GM12891 (cell line): ENCODE results near the gene STX10.
A peak's percentile ranks its signal among the peaks of the same experiment; 100 is the strongest.

Source experiments
- DNase-seq: peaks from one replicate; pipeline ENCODE4 v3.0.0; 2011; ENCODE audit warnings: low spot score; ENCODE audit not compliant: insufficient read length
- FAIRE-seq: peaks from 2 replicates; lab custom pipeline; 2011; peaks lifted over from hg19 to GRCh38; lab: Jason Lieb, UNC
- PAX5 ChIP-seq: IDR thresholded peaks from 2 replicates; pipeline ENCODE4 v1.6.1; 2011; ENCODE audit warnings: low read length, moderate library complexity, mild to moderate bottlenecking; ENCODE audit not compliant: insufficient read depth, severe bottlenecking
- POLR2A ChIP-seq: IDR thresholded peaks from 2 replicates; pipeline ENCODE4 v1.6.1; 2011; ENCODE audit warnings: low read depth, low read length, control low read depth
- POLR2AphosphoS5 ChIP-seq: IDR thresholded peaks from 2 replicates; pipeline ENCODE4 v1.6.1; 2011; ENCODE audit warnings: low read depth, low read length, control low read depth
- POU2F2 ChIP-seq: IDR thresholded peaks from 2 replicates; pipeline ENCODE4 v1.6.1; 2011; ENCODE audit warnings: low read depth, mild to moderate bottlenecking, control low read depth, low read length, moderate library complexity
- SPI1 ChIP-seq: IDR thresholded peaks from 2 replicates; pipeline ENCODE4 v1.6.1; 2011; ENCODE audit warnings: low read depth, low read length, control low read depth
- TAF1 ChIP-seq: IDR thresholded peaks from 2 replicates; pipeline ENCODE4 v1.6.1; 2011; ENCODE audit warnings: low read depth, low read length, control low read depth

STX10 gene

DNA sequence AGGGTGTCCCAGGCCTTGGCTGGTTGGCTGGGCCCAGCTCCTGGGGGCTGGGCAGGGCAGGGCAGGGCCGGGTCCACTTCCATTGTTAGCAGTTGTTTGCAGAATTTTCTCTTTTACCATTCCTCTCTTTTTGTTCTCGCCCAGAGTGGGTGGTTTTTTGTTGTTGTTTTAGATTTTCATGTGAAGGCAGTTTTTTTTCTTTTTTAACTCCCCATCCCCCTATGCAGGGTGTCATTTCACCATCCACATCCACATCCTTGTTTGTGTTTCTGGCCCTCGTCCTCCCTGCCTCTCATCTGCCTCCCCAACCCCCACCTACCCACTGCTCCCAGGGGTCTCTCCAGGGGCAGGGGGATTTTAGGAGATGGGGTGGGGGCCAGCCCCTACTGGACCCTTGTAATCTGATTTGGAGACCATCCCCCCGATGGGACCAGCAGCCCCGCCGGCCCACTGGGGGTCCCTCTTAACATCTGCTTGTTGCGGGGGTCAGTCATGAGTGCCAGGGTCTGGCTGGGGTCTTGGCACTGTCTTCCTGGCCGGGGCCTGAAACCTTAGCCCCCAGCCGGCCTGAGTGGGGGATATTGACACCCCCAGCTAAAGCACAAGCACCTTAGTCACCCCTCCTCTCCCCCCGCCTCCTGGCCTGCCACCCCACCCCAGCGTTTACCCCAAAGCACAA is 10.4 kb downstream of the STX10 start:
- no peak for TF ChIP-seq SPI1
- TF ChIP-seq TAF1: no peak
- no peak for TF ChIP-seq POLR2A
- TF ChIP-seq PAX5: no peak
- TF ChIP-seq POLR2AphosphoS5: no peak
- TF ChIP-seq POU2F2: no peak
- DNase-seq (no peak), FAIRE-seq (no peak)

DNA sequence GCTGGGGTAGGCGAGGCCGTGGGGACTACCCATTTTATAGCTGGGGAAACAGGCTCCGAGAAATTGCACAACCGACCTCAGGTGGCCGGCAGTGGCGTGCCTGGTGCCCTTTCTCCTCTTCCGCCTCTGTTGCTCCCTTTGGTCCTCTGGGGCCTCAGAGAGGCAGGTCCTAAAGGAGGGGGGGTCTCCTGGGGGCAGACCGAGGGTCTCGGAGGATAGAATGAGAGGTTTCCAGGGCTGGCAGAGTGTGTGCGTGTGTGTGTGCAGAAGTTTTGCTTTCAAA is 11.3 kb downstream of the STX10 start:
- no peak for TF ChIP-seq POU2F2
- no peak for TF ChIP-seq TAF1
- no peak for TF ChIP-seq POLR2A
- TF ChIP-seq SPI1: no peak
- TF ChIP-seq PAX5: no peak
- TF ChIP-seq POLR2AphosphoS5: no peak
- FAIRE-seq (no peak), DNase-seq (no peak)

DNA sequence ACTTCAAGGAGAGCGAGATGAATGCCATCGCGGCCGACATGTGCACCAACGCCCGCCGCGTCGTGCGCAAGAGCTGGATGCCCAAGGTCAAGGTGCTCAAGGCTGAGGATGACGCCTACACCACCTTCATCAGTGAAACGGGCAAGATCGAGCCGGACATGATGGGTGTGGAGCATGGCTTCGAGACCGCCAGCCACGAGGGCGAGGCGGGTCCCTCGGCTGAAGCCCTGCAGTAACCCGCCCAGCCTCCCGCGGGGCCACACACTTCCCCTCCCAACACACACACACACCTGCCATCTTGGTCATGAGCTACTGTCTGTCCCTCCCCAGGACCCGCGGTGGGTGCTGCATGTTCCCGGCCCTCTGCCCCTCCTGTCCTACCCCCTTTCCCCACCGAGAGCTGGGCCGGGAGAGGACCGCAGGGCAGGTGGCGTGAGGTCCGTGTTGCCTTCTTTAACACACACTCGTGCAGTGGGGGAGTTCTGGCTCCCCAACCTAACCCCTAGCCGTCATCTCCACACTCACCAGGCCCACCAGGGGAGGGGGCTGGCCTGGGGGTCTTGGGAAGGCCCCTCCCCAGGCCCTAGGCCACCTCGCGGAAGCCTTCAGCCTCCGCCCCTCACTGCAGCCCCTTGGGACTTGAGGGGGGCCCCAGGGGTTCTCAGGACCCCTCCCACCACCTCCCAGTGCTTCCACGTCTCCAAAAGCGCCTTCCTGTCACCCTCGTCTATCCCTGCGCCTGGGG is 11.8 kb downstream of the STX10 start:
- no peak for TF ChIP-seq PAX5
- TF ChIP-seq POLR2AphosphoS5: no peak
- no peak for TF ChIP-seq POLR2A
- no peak for TF ChIP-seq TAF1
- TF ChIP-seq POU2F2: no peak
- TF ChIP-seq SPI1: no peak
- DNase-seq: no peak
- no peak for FAIRE-seq

DNA sequence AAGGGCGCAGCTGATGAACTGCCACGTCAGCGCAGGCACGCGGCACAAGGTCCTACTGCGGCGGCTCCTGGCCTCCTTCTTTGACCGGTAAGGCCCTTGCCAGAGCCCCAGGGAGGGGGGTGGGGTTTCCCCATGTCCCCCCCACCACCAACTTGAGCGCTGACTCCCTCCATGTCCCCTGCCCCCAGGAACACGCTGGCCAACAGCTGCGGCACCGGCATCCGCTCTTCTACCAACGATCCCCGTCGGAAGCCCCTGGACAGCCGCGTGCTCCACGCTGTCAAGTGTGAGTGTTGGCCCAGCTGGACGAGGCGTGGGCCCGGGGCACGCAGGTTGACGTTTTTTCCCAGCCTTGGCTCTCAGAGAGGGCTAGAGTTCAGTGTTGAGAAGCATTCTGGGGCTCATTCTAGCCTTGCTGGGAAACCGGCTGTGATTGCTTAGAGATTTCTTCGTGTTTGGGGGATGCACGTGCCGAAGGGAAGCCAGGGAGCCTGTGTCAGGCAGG is 12.8 kb downstream of the STX10 start:
- DNase-seq: no peak
- TF ChIP-seq POLR2AphosphoS5: no peak
- no peak for TF ChIP-seq POU2F2
- TF ChIP-seq TAF1: no peak
- no peak for TF ChIP-seq POLR2A
- TF ChIP-seq PAX5: no peak
- TF ChIP-seq SPI1: no peak
- no peak for FAIRE-seq

DNA sequence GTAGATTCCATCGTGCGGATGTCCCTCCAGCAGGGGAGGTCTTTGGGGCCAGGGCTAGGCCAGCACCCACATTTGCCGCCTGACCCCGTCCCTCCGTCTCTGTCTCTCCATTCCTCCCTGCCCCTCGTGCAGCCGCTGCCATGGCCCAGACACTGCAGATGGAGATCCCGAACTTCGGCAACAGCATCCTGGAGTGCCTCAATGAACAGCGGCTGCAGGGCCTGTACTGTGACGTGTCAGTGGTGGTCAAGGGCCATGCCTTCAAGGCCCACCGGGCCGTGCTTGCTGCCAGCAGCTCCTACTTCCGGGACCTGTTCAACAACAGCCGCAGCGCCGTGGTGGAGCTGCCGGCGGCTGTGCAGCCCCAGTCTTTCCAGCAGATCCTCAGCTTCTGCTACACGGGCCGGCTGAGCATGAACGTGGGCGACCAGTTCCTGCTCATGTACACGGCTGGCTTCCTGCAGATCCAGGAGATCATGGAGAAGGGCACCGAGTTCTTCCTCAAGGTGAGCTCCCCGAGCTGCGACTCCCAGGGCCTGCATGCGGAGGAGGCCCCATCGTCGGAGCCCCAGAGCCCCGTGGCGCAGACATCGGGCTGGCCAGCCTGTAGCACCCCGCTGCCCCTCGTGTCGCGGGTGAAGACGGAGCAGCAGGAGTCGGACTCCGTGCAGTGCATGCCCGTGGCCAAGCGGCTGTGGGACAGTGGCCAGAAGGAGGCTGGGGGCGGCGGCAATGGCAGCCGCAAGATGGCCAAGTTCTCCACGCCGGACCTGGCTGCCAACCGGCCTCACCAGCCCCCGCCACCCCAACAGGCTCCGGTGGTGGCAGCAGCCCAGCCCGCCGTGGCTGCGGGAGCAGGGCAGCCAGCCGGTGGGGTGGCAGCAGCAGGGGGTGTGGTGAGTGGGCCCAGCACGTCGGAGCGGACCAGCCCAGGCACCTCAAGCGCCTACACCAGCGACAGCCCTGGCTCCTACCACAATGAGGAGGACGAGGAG is 14.8 kb downstream of the STX10 start:
- FAIRE-seq (no peak), DNase-seq (no peak)
- TF ChIP-seq POLR2AphosphoS5 (no peak), PAX5 (no peak), POU2F2 (no peak)

DNA sequence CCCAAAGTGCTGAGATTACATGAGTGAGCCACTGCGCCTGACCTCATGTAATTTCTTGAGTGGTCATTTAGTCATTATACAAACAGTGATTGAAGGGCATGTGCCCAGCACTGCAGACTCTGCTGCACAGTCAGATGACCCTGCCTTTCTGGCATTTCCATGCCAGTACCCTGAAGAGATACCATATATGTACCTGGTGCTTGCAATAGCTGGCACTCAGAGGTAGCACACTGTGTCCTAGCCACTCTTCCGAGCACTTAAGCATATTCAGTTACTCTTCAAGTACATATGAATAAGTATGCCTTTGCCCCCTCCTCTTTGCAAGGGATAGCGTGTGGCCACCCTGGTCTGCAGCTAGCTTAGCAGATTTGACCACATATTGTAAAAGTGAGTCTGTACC is 15.5 kb downstream of the STX10 start:
- no peak for DNase-seq
- no peak for FAIRE-seq
- TF ChIP-seq POU2F2: no peak
- TF ChIP-seq SPI1: no peak
- no peak for TF ChIP-seq TAF1
- TF ChIP-seq POLR2AphosphoS5: no peak
- no peak for TF ChIP-seq PAX5
- no peak for TF ChIP-seq POLR2A

DNA sequence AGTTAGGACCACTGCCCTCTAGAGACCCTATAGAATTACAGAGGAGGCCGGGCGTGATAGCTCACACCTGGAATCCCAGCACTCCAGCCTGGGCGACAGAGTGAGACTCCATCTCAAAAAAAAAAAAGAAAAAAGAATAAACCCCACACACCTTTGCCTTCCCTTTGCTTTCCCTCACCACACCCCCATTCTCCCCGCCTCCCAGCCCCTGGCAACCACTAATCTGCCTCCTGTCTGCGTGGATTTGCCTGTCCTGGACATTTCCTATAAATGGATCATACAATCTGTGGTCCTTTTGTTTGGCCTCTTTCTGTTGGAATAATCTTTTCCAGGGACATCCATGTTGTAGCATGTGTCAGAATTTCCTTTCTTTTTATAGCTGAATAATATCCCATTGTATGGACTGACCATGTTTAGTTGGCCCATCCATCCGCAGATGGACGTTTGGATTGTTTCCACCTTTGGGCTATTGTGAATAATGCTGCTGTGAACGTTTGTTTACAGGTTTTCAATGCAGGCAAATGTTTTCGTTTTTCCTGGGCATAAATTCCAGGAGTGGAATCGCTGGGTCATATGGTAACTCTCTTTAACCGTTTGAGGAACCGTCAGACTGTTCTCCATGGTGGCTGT is 16.8 kb downstream of the STX10 start:
- TF ChIP-seq POU2F2 (no peak), POLR2AphosphoS5 (no peak), SPI1 (no peak), PAX5 (no peak), POLR2A (no peak), TAF1 (no peak)
- DNase-seq: no peak
- FAIRE-seq: no peak

DNA sequence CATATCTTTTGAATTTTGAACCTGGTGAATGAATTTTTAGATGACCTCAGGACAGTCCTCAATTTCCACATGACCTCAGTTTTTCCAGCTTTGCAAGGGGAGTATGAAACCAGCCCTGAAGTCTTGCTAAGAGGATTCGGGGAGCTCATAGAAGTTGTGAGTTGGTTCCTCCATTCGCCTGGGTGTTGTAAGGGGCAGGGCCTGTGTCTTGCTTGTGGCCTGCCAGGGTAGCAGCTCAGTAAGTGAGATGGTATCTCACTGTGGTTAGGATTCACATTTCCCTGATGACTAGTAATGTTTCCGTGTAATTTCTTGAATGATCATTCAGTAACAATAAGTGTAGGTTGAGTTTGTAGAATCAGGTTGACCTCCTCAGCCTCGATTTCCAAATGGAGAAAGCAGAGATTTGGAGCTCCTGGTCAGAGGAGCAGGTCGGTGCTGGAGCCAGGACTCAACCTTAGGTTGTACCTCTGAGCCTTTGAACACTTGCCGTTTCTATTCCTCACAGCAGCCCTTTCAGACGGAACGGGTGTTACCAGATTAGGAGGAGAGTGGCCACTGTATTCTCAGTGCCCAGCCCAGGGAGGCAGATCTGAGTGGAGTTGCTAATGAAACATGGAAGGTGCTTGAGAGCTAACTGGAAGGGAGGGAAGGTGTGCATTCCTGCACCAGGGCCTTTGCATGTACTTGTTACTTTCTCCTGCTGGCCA is 17.5 kb downstream of the STX10 start:
- TF ChIP-seq POU2F2: no peak
- TF ChIP-seq SPI1: no peak
- no peak for TF ChIP-seq POLR2A
- TF ChIP-seq PAX5: no peak
- no peak for TF ChIP-seq TAF1
- TF ChIP-seq POLR2AphosphoS5: no peak
- FAIRE-seq (peak; percentile 28), DNase-seq (no peak)
